GM19023 (cell line): Measurements from ENCODE around the gene GALNT2.

Source experiments
- ATAC-seq: cut with Tn5 transposase; IDR thresholded peaks from one replicate; pipeline ENCODE4 v1.9.1; 2021; ENCODE audit warnings: mild to moderate bottlenecking, moderate library complexity; ENCODE audit not compliant: unreplicated experiment

The GALNT2 gene

GRCh38 chr1:230308821-230309220 lies 241.8 kb downstream of the GALNT2 start:
- no peak for ATAC-seq

GRCh38 chr1:230309646-230310177 lies 242.7 kb downstream of the GALNT2 start:
- no peak for ATAC-seq

GRCh38 chr1:230310381-230311163 lies 243.5 kb downstream of the GALNT2 start:
- ATAC-seq, result no peak

GRCh38 chr1:230312676-230313075 lies 245.6 kb downstream of the GALNT2 start:
- ATAC-seq, result no peak

- no peak for ATAC-seq
These were observed 246.6 kb downstream of the GALNT2 start for GRCh38 chr1:230313453-230314141.

GRCh38 chr1:230314142-230314470 lies 247.1 kb downstream of the GALNT2 start:
- no peak for ATAC-seq

- no peak for ATAC-seq
These were observed 248.1 kb downstream of the GALNT2 start for GRCh38 chr1:230315099-230315498.

GRCh38 chr1:230316864-230317745 lies 250.1 kb downstream of the GALNT2 start:
- no peak for ATAC-seq

GRCh38 chr1:230317823-230318819 lies 251.1 kb downstream of the GALNT2 start:
- no peak for ATAC-seq

- no peak for ATAC-seq
These were observed 252.1 kb downstream of the GALNT2 start for GRCh38 chr1:230319014-230319747.

- no peak for ATAC-seq
These were observed 253.8 kb downstream of the GALNT2 start for GRCh38 chr1:230320804-230321203.

- ATAC-seq, result no peak
These were observed 254.3 kb downstream of the GALNT2 start for GRCh38 chr1:230321341-230321740.

- ATAC-seq, result no peak
These were observed 254.8 kb downstream of the GALNT2 start for GRCh38 chr1:230321741-230322420.

- ATAC-seq, result no peak
These were observed 255.4 kb downstream of the GALNT2 start for GRCh38 chr1:230322421-230322756.

- no peak for ATAC-seq
These were observed 256.0 kb downstream of the GALNT2 start for GRCh38 chr1:230322967-230323547.

- no peak for ATAC-seq
These were observed 256.6 kb downstream of the GALNT2 start for GRCh38 chr1:230323686-230324085.

- no peak for ATAC-seq
These were observed 260.2 kb downstream of the GALNT2 start for GRCh38 chr1:230326971-230327891.
